HG03442 (cell line): ENCODE data around the gene SHMT2.

ENCODE experiments used
- ATAC-seq: cut with Tn5 transposase; IDR thresholded peaks from one replicate; pipeline ENCODE4 v1.9.1; 2021; ENCODE audit warnings: mild to moderate bottlenecking, moderate library complexity; ENCODE audit not compliant: unreplicated experiment

The SHMT2 gene

DNA sequence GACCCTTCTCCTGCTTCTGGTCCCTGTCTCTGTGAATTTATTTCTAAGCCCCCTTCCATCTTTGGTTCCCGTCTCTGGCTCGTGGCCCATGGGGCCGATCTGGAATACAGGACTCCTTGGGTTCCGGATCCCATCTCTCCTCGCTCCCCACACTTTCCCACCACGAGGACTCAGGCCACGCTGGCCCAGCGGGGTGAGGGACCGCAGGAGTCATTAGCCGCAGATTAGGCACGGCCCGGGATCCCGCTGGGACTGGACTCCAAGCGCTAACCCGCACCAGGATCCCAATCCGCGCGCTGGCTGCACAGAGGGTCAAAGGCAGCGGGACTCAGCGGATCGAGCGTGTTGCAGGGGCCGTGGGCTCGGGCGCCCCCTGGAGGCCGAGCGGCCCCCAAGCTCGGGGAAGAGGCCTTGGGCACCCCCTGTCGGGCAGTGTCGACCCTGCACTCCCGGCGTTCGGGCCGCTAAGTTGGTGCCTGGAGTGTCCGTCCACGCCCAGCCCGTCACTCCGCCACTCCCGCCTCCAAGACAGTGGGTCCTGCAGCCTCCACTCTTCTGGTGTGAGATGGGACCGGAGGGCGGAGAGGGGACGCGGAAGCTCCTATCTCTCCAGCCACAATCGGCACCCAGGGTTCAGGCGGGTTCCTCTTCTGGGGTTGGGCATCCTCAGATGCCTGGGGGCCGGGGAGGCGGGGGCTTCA lies 9.5 kb downstream of the SHMT2 start:
- peak; percentile 62 for ATAC-seq

DNA sequence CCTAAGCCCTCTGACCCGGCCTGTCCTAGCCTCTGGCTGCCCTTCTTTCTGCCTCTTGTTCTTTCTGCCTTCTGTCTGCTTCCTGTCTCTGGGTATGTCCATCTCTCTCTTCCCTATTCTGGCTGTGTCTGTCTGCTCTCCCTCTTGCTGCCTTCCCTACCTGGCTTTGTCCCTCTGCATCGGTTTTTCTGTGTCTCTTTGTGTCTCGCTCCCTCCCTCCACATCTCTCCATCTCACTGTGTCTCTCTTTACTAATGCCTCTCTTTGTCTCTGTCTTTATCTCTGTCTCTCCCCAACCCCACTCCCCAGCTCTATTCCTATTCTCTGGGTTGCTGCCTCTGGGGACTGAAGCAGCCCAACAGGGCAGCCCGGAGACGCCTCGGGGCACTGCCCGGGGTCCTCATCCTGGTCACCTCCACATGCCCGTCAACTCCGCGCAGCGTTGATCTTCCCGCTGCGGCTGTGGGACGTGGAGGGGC lies 10.1 kb downstream of the SHMT2 start:
- no peak for ATAC-seq

DNA sequence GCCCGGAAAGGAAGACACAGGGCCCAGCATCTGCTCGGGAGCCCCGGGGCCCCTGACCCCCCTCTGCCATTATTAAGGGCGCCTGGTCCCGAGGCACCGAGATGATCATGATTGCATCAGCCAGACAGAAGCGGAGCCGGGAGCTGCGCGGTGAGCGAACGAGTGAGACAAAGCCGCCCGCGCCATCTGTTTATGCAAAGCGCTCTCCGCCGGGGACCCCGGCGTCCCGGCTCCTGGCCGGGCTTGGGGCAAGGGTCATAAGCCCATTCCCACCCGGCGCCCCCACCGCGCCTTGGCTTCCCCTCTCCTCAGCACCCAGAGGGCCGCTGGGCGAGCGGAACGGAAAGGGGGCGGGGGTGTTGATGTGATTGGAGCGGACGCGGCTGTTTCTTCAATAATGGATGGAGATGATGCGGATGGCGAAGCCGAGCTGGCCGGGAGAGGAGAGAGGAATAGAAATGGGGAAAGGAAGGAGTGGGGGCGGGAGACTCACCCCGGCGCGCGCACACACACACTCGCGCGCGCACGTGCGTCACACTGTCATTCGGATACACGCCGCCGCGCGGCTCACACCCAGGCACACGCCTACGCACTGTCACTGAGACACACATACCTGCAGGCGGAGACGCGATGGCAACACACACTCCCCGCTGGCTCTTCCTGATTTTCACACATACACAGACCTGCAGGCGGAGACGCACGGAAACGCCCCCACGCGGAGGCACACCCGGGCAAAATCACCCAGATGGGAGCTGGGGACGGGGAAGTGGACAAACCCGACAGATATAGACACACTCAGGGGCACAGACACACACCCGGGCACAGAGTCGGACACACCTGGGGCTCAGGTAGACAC lies 10.8 kb downstream of the SHMT2 start:
- no peak for ATAC-seq

DNA sequence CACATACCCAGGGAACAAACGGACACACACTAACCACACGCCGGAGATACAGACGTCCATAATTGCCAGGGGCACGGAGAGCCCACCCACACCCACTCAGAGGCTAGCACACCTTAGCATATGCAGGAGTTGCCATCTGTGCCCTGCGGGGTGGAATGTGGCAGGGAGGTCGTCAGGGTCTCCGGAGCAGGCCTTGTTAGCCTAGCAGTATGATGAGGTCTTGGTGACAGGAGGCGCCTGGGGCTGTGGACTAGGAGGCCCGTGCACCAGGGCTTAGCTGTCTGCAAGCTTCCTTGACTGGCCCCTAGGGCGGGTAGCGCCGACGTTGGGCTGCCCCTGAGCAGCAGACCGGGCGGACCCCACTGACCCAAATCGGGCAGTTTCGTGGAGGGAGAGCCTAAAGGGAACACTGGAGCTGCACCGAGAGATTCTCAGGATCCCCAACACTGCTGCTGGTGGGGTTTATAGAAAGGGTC lies 11.5 kb downstream of the SHMT2 start:
- no peak for ATAC-seq

DNA sequence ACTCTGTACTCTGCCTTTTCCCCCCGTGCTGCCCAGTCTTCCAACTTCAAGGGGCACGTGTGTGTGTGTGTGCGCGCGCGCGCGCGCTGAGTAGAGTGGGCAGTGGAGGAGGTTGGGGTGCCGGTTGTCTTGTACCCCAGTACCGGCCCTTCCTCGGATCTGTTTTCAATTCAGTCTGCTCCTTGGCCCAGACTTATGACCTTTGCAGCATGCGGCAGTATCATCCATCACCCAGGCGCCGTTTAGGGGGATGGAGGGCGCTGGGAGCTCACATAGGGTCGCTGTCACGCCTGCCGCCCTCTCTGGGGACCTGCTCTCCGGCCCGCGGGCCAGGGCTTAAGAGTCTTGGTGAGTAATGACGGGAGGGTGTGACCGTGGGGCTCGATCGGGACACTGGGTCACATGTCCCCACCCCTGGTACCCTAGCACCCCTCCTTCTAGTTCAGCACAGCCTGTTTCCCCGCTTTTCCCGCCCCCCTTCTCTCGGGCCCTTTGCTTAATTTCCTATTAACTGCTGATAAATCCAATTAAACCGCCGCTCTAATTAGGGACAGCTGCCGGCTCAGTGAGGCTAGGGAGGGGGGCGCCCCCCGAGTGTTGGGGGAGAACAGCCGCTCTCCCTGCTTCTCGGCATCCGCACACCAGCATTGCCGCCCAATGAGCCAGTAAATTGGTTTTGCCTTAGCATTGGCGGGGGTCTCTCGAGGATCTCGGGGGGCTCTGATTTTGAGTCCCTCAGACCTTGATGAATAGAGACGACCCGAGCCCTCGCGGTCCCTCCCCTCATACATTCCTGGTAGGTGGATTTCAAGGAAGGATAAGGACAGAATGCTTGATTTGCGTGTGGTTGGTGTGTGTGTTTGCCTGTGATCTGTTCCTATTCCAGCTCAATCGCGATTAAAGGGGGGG lies 12.1 kb downstream of the SHMT2 start:
- ATAC-seq = no peak

DNA sequence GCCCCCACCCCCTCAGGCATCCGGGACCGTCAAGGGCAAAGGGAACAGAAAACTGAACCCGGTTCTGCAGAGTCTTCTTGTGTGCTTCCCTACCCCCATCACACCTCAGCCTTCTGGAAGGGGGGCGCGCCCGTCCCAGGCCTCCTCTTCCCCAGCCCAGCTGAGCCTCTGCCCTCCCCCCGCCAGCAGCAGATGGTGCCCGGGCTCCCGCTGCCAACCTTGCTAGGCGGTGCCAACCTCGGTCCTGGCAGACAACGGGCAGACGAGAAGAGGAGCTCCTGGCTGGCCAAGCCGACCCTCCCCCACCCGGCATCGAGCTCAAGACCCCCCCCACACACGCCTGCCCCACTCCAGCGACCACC lies 12.8 kb downstream of the SHMT2 start:
- no peak for ATAC-seq

DNA sequence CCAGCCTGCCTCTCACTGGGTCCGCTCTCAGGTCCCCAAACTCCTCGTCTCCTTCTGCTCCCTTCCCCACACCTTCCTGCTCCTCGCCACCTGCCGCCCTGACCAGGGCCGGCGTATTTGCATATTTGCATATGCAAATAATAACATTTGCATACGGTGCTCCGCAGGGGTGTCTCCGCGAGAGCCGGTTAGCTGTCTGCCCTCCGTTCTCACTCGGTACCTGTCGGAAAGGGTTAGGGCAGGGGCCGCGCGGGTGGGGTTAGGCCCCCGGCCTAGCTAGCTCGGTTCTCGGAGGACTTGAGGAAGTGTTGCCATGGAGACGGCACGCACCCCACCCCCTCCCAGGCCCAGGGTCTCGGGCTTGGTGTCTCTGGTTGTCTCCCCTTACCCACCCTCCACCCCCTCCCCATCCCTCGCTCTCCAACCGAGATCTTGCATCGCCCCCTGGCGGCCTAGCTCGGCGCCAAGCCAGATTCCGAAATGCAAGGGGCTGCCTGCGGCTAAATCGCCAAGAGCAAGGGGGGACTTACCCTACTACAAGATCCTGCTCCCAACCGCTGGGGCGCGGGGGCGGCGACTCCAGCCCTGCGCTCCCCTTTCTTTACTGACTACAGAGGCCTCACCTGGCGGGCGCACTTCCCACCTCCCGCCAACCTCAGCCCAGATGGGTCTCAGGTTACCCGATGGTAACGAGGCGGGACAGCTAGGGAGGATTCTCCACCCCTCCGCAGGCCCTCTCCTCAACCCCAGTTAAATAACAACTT lies 13.4 kb downstream of the SHMT2 start:
- ATAC-seq = no peak

DNA sequence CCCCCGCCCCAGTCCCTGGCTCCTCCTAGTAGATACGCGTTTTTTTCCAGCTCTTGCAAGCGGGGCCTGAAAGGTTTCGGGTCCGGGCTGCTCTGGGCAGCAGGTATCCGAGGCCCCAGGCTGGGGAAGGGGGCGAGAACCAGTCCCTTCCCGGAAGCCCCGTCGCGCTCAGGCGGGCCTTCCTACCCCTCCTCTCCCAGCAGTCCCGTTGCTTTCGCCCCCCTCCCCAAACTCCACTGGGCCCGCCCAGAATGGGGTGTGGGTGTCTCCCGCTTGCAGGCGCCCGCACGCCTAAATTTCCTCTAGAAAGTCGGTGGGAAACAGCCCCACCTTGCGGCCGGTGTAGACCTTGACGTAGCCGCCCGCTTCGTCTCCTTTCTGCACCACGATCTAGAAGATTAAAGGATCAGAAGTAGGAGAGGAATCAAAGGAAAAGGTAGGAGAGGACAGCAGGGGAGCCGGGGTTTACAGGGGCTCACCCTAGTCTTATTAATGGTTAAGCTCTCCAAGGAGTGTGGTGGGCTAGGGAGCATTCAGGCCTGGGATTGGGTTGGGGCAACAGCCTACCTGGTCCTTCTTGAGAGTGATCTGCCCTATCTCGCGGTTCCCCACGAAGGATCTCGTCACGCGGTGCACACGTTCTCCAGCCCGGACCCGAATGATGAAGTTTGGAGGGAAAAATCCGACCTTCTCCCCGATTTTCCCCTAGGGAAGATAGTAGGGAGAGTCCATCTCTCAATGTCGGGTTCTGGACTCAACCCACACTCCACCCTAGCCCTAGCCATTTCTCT lies 14.2 kb downstream of the SHMT2 start:
- ATAC-seq = peak; percentile 25

DNA sequence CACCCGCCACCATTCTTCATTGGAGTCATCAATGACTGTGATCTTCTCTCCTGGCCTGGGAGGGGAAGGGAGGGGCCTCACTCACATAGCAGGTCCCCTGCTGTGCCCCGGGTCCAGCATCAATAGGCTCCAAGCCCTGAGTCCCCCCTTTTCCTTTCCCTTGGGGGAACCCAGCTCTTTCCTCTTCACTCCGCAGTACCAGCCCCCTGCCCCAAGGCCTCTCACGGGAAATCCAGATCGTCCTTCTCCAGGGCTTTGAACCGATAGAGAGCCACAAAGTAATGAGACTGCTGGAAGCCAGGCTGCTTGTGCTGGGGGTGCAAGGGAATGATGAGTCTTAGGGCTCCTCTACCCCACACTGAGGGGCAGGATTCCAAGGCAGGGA lies 14.8 kb downstream of the SHMT2 start:
- no peak for ATAC-seq

DNA sequence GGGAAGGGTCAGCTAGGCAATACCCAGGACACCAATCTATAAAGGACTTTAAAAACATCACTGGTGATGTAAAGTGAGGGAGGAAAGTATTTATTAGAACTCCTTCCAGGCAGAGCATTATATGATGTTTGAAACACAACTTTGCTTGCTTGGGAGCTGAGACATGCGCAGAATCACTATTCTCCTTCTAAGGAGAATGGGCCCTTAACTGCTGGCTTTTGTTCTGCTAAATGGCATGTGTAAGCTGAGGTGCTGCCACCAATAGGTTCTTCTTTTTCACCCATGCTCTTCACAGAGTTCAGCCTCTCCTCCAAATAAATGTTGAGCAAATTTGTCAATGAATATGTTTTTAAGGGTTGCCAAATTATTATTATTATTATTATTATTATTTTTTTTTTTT lies 17.5 kb downstream of the SHMT2 start:
- no peak for ATAC-seq

DNA sequence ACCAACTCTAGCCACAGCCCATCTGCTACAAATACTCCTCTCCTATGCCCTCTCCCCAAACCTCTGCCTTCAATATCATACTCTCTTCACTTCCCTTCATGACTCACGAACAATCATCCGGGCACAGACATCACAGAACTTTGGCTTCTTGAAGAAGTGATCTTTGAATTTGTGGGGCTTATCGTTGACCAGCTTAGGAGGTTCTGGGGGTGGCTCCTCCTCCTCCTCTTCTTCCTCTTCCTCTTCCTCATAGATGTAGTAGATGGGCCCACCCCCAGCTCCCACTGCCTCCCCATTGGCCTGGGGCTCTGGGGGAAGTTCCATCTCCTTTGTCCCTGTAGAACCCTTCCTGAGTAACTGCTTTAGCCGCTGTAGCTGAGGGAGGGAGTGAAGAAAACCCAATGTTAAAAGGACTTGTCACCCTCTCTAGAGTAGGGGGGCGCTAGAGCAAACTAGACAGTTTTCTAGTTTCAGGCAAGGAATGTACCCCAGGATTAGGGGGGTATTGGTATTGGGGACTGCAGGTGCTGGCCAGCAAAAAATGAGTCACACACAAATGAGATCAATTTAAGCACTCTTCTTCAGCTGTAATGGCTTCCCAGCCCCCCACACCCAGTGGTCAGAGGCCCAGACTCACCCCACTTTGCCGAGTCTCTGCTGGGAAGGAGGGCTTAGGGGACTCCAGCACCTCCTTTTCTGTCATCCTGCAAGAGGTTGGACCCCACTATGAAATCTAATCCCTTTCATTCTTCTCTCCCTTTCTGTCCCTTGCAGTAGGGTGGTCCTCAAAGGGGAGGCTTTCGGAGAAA lies 19.6 kb downstream of the SHMT2 start:
- ATAC-seq = no peak

DNA sequence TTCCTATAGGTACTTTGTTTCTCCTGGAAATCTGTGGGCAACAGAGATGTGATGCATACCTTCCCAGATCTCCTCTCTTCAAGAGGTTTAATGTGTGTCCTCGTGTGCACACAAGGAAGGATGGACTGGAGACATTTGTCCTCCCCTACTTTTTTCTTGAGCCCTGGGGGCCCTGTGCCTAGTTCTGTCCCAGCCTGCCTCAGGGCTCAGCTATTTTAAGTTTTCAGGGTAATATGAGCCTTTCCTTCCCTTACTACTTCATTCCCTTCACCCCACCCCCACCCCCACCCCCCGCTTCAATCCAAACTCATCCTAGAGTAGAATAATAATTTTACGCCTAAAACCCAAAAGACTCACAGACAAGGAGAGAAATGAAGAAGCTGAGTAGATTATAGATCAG lies 21.0 kb downstream of the SHMT2 start:
- ATAC-seq = no peak

DNA sequence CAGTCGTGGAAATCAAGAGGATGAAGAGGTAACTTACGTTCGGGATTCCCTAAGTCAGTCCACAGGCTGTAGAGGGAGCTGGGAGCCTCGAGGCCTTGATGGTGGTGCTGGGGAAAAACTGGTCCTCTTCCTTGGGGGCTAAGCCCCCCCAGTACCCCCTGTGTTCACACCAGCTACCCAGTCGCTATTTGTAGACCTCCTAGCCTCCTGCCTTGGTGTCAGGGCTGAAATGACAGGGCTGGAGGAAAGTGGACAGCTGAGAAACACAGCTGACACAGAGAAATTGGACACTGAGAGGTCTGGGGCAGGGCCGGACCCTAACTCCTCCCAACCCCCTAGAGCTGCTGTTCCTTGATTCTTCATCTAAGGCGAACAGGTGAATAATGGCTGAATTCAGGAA lies 21.4 kb downstream of the SHMT2 start, which contains the start of gene STAC3:
Gene STAC3, minus strand, starts transcription at position 232 of the 400 bp plus-strand sequence. CDS start 1,551 bp downstream, outside the sequence.
- ATAC-seq = no peak

DNA sequence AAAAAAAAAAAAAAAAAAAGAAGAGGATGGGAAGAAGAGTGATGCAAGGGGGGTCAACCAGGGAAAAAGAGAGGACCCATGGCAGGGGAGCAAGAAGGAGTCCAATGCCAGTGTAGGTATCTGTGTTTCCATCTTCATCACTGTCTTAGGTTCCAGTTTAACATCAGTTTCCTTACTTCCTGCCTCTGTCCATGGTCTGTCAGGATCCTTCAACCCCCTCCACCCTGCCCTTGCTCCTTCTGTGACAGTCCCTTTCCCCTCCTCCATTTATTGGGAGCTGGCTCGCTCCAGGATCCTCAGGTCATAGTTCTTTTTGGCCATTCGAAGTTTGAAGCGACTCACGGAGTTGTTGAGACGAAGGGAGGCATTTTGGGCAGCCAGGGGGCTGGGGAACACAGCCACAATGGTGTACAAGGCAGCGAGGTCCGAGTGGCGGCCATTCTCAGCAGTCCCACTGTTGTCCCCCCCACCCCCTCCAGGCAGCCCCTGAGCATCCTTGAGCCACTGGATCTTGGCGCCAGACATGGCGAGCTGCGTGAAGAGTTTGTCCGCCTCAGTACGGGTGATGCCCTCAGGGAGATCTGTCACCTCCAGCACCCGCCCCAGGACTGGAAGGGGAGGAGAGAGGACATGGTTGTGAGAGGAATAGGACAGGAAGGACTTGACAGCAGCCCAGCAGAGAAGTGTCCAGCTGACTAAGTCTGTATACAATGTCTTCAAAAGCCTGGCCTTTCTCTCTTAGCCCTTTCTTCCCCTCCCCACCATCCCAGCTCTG lies 25.2 kb downstream of the SHMT2 start:
- no peak for ATAC-seq

DNA sequence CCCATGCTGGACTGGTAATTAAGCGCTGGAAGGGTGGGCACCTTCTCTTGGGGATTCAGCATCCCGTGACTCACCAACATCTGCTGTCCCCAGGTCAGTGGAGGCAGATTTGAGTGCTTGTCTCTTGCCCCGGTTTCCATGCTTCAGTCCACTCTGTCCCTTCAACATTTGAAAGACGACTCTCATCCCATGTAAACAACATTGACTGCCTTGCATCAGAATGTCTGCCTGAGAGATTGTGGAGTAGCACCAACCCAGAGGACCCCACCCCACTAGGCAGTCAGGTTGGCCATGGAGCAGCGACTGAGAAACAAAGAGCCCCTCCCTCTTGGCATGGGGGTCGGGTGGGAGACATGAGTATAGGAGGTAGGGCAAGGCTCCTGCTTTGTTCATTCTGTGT lies 26.4 kb downstream of the SHMT2 start:
- ATAC-seq = no peak

DNA sequence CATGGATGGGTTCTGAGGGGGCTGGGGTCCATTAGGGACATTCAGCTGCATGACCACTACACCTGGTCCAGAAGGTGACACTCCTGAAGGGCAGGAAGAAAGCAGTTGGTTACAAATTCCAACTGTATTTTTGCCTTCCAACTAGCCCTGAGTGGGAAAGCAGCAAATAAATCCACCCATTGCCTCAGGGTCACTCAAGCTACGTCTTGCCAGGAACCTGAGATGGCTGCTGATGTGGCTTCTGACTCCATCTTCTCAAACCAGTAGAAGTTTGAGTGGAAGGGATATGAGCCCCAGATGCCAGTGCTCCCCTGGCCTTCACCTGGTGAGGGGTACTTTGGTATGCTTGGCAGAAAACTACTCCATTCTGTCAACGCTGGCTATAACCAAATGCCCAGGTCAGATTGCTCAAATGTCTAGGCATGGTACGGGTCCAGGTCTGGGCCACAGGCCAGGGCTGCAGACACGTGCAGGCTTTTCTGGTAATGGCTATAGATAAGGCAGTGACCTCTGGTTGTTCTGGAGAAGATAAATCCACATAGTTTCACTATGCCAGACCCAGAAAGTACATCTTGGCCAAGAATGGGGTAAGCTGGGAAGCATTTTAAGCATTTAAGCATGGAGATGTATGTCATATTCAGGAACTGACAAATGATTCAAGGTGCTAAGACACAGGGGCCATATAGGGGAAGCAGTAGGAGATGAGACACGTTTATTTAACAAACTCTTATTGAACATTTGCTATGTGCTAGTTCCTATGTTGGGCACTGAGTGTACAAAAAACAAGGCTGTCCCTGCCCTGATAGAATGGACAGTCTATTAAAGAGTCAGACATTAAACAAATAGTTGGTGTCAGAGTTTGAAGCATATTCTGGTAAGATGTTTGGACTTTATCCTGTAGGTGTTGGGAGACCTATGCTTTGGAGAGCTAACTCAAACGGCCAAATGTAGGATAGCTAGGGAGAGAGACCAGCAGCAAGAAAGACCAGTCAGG lies 29.8 kb downstream of the SHMT2 start:
- ATAC-seq = no peak

DNA sequence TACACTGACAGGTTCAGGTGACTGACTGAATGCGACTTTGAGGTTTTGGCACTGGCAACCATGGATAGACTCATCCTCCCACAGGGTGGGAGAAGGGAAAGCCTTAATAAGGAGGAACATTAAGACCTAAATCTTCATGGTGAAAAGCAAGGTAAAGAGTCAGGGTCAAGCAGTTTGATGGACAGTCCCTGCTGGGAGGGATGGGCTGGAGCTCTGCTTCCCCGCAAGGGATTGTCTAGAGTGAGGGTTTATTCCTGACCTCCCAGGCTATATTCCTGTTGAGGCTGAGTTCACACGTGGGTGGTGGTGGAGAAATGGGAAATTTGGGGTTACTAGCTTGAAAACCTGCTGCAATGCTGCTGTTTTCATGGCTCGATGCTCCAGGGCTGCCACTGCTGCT lies 30.9 kb downstream of the SHMT2 start:
- ATAC-seq = no peak
